GM21528 (cell line): ENCODE results near the gene ANP32E.

ENCODE experiments used
- ATAC-seq: cut with Tn5 transposase; IDR thresholded peaks from one replicate; pipeline ENCODE4 v1.9.1; 2021; ENCODE audit warnings: mild to moderate bottlenecking, moderate library complexity; ENCODE audit not compliant: unreplicated experiment, low FRiP score

The ANP32E gene

DNA sequence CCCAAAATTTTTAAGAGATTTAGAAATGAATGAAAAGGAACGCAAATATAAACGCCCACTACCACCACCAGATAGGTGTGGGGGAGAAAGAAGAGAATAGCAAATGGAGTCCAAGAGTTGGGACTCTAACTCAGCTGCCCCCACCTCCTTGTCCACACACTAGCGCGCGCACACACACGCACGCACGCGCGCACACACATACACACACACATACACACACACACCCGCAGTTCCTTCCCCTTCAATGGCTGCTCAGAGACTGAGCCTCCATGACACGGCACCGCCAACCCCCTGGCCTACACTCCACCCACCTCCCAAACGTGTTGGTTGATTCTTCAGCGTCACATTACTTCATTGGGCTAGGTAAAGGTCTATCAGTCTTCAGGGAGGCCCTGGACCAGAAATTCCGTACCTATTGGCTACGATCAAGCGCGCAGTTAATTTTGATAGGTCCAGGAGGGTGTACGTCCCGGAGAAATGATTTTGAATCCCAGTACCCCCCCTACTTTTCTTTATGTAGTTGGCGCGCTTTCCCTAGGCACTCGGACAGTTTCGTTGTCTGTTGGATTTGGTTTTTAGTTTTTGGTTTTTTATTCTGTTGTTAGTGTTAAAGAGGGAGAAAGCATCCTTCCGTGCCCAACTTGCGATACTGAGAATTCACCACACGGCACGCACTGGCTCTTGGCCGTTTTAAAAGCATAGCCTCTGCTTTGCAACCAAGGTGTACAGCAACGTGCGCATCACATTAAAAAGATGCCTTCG lies at the start of gene ANP32E:
TSS of gene ANP32E (minus strand) at position 261 of the 762 bp plus-strand sequence. CDS start 326 bp downstream, outside the sequence.
- ATAC-seq: peak; percentile 80

DNA sequence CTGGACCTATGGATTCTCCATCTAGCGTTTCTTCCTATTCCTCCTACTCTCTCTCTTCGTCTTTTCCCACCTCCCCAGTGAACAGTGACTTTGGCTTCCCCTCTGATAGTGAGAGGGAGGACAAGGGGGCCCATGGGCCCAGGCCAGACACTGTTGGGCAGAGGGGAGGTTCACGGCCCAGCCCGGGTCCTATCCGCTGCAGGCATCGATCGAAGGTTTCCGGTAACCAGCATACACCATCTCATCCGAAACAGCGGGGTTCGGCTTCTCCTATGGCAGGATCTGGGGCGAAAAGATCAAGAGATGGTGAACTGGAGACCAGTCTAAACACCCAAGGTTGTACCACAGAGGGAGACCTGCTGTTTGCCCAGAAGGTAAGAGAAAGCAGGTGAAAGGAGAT lies 47.3 kb upstream of the ANP32E start:
- no peak for ATAC-seq

DNA sequence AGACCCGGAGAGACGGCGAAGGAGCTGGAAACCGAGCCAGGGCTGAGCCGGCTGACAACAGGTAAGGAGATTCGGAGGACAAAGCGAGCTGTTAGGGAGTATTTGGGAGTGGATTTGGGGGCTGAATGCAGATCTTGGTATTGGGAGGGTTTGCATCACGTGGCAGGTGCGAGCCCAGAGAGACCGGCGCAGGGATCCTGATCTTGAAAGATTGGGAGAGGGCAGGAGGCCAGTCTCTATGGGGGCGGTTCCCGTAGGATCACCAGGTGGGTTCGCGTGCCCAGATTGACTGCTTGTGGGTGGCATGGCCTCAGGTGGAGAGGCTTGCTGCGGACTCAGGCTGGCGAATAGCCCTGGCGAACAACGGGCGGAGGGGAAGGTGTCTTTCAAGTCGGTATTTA lies 46.6 kb upstream of the ANP32E start:
- no peak for ATAC-seq

DNA sequence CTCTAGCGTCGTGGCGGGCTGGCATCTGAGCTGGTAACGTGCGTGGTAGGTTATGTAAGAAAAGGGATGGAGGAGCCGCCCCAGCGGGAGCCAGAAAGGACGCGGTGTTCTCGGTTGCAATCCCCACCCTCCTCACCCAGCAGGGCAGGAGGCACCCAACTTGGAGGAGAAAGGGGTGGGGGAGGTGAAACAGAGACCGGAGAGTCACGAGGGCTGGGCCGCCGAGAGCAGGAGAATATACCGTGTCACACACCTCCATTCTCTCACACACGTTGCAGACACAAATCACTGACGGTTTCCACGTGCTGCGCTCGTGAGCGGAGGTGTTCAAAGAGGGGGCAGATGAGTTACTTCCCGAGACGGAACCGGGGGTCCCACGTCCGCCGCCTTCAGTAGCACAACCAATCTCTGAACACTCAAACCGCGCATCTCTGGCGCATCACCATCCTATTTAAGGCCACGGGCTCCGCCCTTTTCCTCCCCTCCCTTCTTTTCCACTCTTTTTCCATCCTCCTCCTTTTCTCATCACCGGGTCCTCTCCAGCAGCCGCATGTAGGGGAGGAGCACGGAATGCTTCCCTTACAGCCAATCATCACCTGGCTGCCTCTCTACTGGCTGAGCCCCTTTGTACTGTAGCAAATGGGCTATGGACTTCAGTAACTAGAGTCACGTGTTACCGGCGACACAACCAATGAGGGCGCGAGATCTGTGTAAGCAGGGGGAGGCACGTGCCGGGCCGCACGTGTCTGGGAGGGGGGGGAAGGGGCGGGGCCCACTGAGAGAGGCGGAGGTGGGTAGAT lies 46.0 kb upstream of the ANP32E start, which contains the start of gene CIART:
TSS of gene CIART (plus strand) at position 797 of the 800 bp plus-strand sequence. CDS start 714 bp downstream, outside the sequence.
- no peak for ATAC-seq

DNA sequence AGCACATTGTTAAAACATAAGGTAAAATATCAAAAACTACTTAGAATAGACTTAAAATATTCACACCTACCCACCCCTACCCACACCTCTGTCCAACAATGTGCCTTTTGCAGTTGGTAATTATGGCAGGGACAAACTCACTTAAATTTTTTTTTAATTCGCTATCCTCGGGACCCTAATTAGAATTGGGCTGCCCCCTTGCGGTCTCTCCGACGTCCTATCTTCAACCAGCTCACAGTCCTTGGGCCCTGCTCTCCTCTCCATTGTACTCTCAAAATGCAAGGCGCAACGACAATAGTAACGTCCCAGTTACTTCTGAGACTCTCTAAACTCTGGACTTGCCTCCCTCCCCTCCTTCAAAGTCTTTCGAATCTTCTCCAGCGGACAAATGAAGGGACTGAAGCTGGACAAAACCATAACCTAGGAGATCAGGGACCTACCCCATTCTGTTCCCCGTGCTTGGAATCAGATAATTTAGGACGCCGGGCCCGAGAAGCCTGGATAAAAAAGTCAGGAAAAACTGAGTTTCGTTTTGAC lies 45.4 kb upstream of the ANP32E start:
- ATAC-seq: no peak

DNA sequence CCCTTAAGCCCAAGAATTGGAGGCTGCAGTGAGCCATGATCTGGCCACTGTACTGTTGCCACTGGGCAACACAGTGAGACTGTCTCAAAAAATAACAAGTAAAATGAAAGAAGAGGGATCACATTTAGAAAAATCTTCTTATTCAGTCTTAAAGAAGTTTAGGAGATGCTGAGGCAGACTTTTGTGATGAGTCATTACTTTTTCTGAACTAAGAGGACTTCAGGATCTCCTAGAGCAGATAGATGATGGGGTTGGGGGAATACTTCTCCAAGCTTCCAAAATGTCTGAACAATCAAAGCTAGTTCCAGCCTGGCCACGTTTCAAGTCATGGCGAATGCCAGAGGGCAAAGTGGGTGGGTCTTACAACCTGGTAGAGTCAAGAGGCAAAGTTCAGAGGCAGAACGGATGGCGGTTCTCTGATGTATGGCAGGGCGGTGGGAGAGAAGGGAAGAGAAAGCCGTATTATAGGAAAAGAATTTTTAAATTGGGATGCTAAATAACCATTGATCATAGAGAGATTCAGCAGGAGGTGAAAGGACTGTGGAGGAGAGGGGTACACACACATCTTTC lies 44.3 kb upstream of the ANP32E start:
- ATAC-seq: no peak

DNA sequence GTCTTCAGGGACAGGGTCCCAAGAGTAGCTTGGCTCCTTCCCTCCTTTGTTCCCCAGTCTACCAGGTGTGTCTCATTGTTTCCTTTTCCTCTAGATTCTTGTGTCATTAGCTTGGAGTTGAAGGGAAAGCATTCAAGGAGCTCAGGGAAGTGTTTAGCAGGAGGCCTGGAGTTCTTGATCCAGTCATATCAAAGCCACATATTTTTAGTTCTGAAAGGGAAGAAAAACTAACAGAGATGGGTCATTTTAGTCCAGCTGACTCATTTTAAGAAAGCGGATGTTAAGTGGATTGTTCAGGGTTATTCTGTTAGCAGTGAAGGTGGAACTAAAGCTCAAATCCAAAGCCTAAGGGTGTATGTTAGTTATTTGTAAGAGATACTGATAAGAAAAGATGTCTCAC lies 37.4 kb upstream of the ANP32E start:
- no peak for ATAC-seq

DNA sequence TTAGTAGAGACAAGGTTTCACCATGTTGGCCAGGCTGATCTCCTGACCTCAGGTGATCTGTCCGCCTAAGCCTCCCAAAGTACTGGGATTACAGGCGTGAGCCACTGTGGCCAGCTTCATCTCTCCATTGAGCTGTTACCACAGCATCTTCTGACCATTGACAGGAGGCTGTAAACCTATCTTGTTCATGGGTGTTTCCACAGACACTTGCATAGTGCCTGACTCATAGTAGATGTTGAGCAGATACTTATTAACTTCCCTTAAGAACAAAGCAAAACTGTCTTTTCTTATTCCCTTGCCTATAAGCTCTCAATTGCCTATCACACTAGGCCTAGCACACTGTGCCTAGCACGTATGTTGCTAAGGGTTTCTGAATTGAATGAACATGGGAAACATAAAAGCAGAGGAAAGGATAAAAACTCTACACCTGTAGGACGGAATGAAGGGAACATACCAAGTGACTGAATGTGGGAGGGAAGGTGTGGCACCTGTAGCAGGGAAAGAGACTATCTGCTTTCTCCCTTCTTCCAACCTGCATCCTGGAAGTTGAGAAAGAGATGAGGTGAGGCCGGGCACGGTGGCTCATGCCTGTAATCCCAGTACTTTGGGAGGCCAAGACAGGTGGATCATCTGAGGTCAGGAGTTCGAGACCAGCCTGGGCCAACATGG lies 35.5 kb upstream of the ANP32E start:
- ATAC-seq: no peak

DNA sequence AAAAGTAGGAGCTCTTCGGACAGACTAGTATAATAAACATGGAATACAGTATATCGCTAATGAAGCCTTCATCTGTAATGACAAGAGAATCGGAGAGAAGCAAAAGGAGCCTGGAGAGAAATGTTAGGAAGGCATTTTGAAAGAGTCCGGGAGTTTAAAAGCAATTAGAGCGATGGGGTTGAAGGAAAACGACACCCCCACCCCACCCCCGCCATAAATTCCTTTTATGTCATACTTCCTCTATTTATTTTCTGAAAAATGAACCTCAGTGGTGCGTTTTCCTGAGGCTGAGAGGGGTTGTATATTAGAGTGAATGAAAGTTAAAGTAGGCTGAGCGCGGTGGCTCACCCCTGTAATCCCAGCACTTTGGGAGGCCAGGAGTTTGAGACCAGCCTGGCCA lies 33.5 kb upstream of the ANP32E start:
- no peak for ATAC-seq

DNA sequence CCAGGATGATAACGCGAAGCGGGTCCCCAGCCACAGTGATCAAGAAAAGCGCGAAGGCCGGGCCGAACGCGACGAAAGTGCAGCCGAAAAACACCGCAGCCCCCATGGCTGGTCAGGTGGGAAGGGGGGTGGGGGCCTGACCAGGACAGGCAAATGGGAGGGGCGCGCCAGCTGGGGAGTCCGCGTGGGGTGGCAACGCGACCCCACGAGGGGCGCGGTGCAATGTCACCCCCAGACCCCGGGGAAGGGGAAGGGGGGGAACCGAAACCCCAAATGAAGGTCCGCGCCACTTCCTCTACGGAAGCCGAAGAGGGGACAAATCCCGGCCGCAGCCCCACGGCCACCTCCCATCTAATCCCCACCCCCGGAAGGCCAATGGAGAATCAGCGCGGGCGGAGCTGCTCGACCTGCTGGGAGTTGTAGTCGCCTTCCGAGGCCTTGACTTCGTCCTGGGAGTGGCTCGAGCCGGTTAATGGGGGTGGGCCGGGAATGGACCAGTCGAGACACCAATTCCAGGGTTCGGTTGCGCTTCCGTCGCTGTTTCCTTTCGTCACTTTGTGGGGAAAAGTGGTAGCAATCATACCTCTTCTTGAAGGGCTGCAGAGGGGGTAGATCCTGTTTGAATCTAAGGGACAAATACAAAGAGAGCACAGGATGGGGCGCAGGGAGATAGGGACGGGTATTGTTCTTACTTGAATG lies 32.9 kb upstream of the ANP32E start, which contains the start of gene APH1A:
TSS of gene APH1A (minus strand) at position 312 of the 699 bp plus-strand sequence. CDS start at position 106, 206 bp downstream.
- ATAC-seq: peak; percentile 85

DNA sequence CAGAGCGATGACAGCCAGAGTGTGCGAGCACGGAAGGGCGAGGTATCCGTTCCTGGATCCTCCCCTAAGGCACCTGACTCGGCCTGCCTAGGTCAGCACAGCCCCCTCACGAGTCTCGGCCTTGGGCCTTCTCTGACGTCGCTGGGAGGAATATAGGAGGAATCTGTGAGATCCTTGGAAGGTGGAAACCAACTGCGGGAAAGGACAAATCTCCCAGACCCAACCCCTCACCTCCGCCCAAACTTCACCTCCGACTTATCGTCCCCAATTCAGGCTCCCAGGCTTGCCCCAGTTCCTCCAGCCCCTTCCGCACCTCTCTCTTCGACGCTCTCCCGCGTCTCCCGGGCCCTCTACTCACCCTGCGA lies 32.4 kb upstream of the ANP32E start:
- peak; percentile 23 for ATAC-seq

DNA sequence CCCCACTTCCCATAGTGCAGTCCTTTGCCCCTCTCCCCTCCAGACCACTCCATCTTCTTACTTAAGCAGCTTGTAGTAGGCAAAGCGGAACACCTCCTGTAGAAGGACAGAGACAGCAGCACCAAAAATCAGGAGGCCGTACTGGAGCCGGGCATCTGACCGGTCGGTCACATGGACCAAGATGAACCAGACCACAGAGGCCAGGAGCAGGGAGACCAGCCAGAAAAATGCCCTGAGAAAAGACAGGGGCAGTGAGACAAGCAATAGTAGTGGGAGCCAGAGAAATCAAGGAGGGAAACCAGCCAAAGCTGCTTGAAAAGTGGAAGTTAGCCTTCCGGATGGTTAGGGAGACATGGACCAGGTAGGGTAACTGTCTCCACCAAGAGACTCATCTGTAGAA lies 32.0 kb upstream of the ANP32E start:
- no peak for ATAC-seq

DNA sequence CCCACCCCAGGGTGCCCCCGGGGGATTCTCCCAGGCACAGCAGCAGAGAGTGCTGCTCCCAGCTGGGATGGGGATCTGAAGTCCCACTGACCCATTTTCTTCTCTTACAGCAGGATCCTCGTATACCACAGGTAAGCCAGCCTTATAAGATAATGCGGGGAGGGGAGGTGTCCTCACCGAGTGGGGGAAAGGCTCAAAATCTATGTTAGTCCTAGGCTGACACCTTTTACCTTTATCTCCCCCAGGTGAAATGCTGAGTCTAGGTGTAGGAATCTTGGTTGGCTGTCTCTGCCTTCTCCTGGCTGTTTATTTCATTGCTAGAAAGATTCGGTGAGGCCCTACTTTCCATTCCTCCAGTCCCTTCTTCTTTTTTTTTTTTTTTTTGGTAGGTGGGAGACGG lies 27.6 kb upstream of the ANP32E start:
- ATAC-seq: no peak

DNA sequence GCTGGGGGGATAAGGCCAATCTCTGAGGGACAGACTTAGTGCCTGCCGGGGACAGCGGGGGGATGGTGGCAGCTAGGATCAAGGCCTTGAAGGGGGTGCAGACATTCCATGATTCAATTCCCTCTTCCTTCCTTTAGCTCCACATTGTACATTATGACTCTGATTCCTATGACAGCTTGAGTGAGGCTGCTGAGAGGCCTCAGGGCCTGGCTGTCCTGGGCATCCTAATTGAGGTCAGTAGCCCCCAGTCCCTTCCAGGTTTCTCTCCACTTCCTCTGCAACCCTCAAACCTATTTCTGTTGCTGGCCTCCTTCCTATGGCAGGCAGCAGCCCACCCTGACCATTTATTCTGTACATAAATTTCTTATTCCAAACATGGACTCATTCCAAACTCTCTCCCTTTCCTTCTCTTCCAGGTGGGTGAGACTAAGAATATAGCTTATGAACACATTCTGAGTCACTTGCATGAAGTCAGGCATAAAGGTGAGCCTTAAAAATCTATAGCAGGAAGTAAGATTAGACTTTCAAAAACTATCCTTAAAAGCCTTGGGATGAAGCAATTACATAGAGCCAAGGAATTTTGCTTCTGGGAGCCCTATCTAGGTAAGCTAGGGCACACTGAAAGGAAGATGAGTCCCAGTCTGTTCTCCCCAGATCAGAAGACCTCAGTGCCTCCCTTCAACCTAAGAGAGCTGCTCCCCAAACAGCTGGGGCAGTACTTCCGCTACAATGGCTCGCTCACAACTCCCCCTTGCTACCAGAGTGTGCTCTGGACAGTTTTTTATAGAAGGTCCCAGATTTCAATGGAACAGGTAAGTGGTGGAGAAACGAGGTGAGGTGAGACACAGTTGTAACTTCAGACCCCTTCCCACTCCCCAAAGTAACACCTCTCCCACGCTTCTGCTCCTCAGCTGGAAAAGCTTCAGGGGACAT lies 26.7 kb upstream of the ANP32E start:
- ATAC-seq: no peak

DNA sequence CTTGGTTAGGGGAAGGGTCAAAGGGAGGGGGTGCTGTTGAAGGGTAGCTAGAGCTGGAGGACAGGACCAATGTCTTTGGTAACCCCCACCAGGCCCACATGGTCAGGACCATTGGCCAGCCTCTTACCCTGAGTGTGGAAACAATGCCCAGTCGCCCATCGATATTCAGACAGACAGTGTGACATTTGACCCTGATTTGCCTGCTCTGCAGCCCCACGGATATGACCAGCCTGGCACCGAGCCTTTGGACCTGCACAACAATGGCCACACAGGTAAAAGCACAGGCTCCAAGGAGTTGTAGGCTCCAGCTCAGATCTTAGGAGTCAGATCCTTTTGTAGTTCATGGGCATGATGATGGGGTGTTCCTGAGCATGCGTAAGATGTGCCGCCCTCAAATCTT lies 25.5 kb upstream of the ANP32E start:
- ATAC-seq: no peak

DNA sequence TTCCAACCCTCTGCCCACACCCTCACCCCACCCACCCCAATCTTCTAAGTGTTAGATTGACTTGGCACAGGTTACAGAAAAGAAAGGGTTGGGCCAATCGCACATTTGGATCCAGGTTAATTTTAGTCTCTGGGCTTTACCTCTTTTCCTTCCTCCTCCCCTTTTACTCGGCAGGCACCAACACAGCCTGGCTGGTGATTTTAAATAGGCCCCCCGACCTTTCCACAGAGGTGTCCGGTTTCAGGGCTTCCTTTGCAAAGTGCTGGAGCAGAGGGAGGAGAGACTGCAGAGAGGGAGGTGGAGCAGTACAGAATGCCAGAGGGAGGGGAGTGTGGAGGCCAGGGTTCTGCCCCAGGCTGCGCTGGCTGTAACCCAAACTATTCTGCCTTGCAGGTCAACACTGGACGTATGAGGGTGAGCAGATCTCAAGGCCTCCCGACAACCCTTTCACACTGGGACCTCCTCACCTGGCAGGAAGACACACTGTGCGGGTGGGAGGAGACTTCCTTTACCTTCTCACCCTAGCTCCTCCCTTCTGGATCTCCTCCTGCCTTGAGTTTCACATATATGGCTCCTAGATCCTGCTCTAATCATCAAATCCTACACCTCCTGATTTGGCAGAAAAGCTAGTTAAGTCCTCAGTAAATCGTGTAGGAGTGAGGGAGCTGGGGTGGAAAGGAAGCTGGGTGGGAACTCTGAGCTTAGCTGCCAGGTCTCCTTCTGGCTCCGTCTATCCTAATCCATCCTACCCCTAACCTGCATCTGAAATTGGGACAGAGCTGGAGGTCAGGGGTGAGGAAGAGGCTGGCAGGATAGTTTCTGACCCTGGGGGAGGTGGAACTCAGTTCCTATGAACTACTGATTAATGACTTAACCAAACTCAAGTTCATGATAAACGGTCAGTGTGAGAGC lies 24.1 kb upstream of the ANP32E start:
- no peak for ATAC-seq

DNA sequence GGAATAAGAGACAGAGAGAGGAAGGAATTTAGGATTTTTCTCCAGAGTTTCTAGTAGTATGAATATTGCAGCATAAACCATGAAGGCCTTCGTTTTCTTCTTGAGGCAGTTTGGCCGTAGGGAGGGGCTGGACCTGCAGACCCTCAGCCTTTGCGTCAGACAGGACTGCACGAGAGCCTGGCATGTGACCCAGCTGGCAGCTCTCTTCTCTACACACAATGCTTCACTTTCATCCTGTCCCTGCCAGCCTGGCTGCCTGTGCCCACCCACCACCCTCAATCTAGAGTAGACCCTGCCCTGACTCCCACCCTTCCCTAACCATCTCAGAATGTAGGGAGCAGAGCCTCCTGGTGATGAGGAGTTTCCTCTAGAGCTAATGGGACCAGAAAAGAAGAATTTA lies 23.3 kb upstream of the ANP32E start:
- no peak for ATAC-seq
